Activated CD4-positive, alpha-beta memory T cell treated with anti-CD3 and anti-CD28 coated beads for 36 hours (primary cell): ENCODE results near the gene ZNF711. TPM values are rescaled to one million over a fixed set of nuclear protein-coding genes. Genes with fewer than 3 reads are reported as not detected.
"Not testable (repeated sequence)": the region's sequence is repeated elsewhere in the genome, so short reads cannot be mapped to it uniquely, and the experiment has no call there.

Experiments used
- CTCF ChIA-PET: fragments of 350-600 bp; sonication (Branson Sonifier 250); formaldehyde crosslinking; loops from one replicate; lab custom pipeline; 2021; ENCODE audit warnings: antibody characterized with exemption, inconsistent platforms; lab: Charles Lee
- POLR2A ChIA-PET: fragments of 350-600 bp; sonication (Branson Sonifier 250); formaldehyde crosslinking; loops from one replicate; lab custom pipeline; 2021; ENCODE audit warnings: antibody characterized with exemption; lab: Charles Lee
- DNase-seq: peaks from one replicate; pipeline ENCODE4 v3.0.0-alpha.2; 2020
- H3K27ac Mint-ChIP-seq: one replicate; pipeline ENCODE4 v1.8.0; 2021; ENCODE audit warnings: mixed read lengths
- H3K27me3 Mint-ChIP-seq: one replicate; pipeline ENCODE4 v1.8.0; 2021; ENCODE audit warnings: mixed read lengths
- H3K36me3 Mint-ChIP-seq: one replicate; pipeline ENCODE4 v1.8.0; 2021; ENCODE audit warnings: mixed read lengths
- H3K4me1 Mint-ChIP-seq: one replicate; pipeline ENCODE4 v1.8.0; 2021; ENCODE audit warnings: low read depth, mixed read lengths
- H3K4me3 Mint-ChIP-seq: one replicate; pipeline ENCODE4 v1.8.0; 2021; ENCODE audit warnings: mild to moderate bottlenecking, mixed read lengths
- H3K9me3 Mint-ChIP-seq: one replicate; pipeline ENCODE4 v1.8.0; 2021; ENCODE audit warnings: mixed read lengths
- intact Hi-C: fragments of 100-400 bp; cut with micrococcal nuclease; formaldehyde crosslinking; loops from one replicate; pipeline ENCODE4 v1.15.1; 2023
- total RNA-seq, 2 experiments: library from RNA; stranded (reverse); gene quantifications; one replicate each; pipeline ENCODE4 v1.2.3, GENCODE V29; 2021

Gene ZNF711
- total RNA-seq, 2 experiments from 2014 or later = 0.31 to 0.33 TPM

GRCh38 chrX:85309717-85310116 is 65.9 kb downstream of the ZNF711 start:
- Mint-ChIP-seq H3K4me1 (no peaks in the 10 kb centered on the region), H3K9me3 (no peaks in the 10 kb centered on the region), H3K4me3 (no peak overlapping the region), H3K27me3 (no peaks in the 10 kb centered on the region), H3K27ac (no peak overlapping the region), H3K36me3 (no peaks in the 10 kb centered on the region)
- intact Hi-C loops = no loop called here
- ChIA-PET POLR2A (no interaction called here), CTCF (no interaction called here)
- no peak for DNase-seq

- H3K4me1 Mint-ChIP-seq, CTCF ChIA-PET, intact Hi-C loops, H3K27ac Mint-ChIP-seq, H3K9me3 Mint-ChIP-seq, H3K4me3 Mint-ChIP-seq, POLR2A ChIA-PET, DNase-seq, H3K27me3 Mint-ChIP-seq, H3K36me3 Mint-ChIP-seq: not testable (repeated sequence)
These were observed 67.6 kb downstream of the ZNF711 start for GRCh38 chrX:85311348-85311747.

Other genes with a start within 250 kb of the ZNF711 start
- 10 to 100 TPM; 16.6 to 18.4 TPM for gene APOOL, start 240.1 kb upstream of the ZNF711 start, total RNA-seq
- gene SATL1, start 212 bp upstream of the ZNF711 start, total RNA-seq = not detected
- gene POF1B, start 135.7 kb downstream of the ZNF711 start, total RNA-seq = under 1 TPM; 0.21 to 0.22 TPM